BE2C (cell line): ENCODE data around the gene FERMT2.

ENCODE experiments used
- DNase-seq: peaks from one replicate; pipeline ENCODE4 v3.0.0-alpha.2; 2020
- H3K27me3 ChIP-seq: fragments of 250-450 bp; sonication (Bioruptor Pico); 2 replicates; pipeline ENCODE4 v1.5.1; 2020; ENCODE audit warnings: mild to moderate bottlenecking
- H3K36me3 ChIP-seq: fragments of 250-450 bp; sonication (Bioruptor Pico); 2 replicates; pipeline ENCODE4 v1.5.1; 2020; ENCODE audit warnings: mild to moderate bottlenecking
- H3K4me1 ChIP-seq: fragments of 250-450 bp; sonication (Bioruptor Pico); 2 replicates; pipeline ENCODE4 v1.5.1; 2020
- H3K4me3 ChIP-seq: 2 replicates; pipeline ENCODE4 v1.5.1; 2011; ENCODE audit warnings: low read depth, low read length
- H3K9me3 ChIP-seq: fragments of 250-450 bp; sonication (Bioruptor Pico); 2 replicates; pipeline ENCODE4 v1.5.1; 2020
- TF ChIP-seq, protein P1 (sequence below): IDR thresholded peaks from 2 replicates; pipeline ENCODE4 v1.5.1; 2012; ENCODE audit warnings: mild to moderate bottlenecking, low read depth, low read length

FERMT2 gene

DNA sequence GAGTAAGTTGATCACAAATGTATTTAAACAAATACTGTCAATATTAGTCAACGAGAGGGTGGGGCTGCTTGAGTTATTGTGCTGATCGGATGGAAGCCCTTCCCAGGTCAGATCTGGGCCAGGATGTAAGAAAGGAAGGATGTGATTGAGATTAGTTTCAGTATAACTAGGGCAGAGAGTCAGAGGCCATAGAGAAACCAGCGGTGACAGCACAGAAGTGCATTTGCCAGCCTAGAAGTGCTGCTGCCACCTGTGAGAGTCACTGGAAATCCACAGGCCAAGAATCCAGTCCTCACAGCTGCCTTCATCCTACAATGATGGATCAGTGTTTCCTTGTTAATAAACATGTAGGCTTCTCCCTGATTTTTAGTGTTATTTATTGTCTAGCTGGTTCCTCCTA is 9.8 kb upstream of the FERMT2 start:
- no peaks in the 10 kb centered on the region for H3K9me3 ChIP-seq
- TF ChIP-seq, protein P1, sequence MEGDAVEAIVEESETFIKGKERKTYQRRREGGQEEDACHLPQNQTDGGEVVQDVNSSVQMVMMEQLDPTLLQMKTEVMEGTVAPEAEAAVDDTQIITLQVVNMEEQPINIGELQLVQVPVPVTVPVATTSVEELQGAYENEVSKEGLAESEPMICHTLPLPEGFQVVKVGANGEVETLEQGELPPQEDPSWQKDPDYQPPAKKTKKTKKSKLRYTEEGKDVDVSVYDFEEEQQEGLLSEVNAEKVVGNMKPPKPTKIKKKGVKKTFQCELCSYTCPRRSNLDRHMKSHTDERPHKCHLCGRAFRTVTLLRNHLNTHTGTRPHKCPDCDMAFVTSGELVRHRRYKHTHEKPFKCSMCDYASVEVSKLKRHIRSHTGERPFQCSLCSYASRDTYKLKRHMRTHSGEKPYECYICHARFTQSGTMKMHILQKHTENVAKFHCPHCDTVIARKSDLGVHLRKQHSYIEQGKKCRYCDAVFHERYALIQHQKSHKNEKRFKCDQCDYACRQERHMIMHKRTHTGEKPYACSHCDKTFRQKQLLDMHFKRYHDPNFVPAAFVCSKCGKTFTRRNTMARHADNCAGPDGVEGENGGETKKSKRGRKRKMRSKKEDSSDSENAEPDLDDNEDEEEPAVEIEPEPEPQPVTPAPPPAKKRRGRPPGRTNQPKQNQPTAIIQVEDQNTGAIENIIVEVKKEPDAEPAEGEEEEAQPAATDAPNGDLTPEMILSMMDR = no peak
- no peak overlapping the region for H3K4me3 ChIP-seq
- DNase-seq = no peak
- peaks cover 6% of the 10 kb centered on the region; the same call in 1 of the 2 replicates for H3K4me1 ChIP-seq
- no peaks in the 10 kb centered on the region for H3K36me3 ChIP-seq
- no peaks in the 10 kb centered on the region for H3K27me3 ChIP-seq

DNA sequence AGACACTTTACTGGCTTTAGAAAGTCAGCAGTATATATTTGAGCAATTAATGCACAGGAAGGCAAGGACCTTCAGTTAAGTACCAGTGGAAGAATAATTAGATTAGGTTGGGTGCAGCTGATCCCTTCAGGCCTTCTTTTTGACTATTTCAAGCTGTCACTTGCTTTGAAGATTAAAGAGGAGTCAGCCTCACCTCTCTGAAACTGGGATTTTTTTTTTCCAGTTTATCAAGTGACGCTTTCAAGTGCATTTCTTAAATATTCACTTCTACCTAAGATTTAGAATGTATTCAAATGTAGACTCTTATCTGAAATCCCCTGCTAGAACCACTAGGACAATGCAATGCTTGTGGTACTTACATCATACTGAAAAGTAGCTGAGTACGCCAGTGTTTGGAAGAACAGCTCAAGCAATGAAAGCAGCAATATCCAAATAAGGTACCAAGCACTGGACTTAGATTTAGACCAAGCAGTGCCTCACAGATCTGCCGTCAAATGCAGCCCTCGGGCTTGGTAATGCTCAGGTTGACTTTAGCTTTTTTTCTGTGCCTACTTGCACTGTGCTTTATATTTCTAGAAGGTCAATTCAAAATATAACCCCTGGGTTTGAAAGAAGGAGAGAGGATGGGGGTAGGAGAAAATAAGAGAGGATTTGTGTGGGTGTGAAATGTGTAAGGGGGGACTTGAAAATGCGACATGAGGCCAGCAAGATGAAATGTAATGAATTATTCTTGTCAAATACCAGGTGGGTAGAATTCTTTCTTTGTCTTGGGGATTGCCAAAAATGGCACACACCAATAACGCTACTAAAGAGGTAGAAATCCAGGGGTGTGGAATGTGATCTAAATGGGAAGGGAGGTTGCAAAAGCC is 3.7 kb upstream of the FERMT2 start:
- Histone ChIP-seq H3K27me3 (no peaks in the 10 kb centered on the region), H3K4me3 (peak overlapping the region; percentile 15; the same call in 1 of the 2 replicates), H3K4me1 (peaks cover 20% of the 10 kb centered on the region), H3K36me3 (no peaks in the 10 kb centered on the region), H3K9me3 (no peaks in the 10 kb centered on the region)
- no peak for DNase-seq
- TF ChIP-seq, protein P1 = no peak

DNA sequence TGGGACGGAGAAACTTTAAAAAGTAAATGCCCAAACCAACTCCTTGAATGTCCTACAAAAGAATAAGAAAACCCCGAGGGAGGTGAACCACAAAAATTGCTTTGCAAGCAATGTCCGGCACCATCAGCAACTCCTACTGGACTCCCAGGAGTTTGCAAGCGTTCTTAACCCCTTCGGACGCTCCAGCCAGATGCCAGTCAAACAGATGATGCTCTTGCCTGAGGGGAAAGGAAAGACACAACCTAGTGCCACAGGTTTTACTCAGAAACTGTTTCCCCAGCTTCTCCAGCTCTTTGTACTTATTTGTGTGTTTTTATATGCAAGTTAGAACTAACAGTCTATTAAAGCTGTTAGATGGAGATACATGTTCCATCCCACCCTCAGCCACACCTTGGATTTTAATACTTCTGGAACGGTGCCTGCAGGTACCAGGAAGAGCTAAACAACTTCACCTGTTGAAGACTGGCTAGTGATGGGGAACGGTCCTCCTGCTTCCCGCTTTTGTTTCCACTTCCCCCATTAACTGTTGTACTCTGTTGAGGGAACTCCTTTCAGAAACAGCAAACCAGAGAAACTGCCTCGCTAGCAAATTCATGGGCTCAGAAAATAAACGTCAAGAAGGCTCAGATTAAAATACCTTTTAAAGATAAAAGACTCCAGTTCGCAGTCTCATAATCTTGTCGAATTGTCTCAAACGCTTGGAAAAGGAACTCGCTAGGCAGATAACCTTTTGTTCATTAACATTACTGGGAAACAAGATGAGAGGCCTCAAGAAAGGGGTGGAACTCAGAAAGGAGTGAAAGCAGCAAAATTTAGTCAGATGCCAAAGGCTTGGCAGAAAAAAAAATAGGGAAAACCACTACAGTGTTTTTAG is 1.1 kb upstream of the FERMT2 start:
- TF ChIP-seq, protein P1 = peak; percentile 44
- Histone ChIP-seq H3K4me3 (peak overlapping the region; percentile 83), H3K27me3 (no peaks in the 10 kb centered on the region), H3K4me1 (peaks cover 22% of the 10 kb centered on the region), H3K36me3 (peaks cover 14% of the 10 kb centered on the region), H3K9me3 (no peaks in the 10 kb centered on the region)
- peak; percentile 70 for DNase-seq

DNA sequence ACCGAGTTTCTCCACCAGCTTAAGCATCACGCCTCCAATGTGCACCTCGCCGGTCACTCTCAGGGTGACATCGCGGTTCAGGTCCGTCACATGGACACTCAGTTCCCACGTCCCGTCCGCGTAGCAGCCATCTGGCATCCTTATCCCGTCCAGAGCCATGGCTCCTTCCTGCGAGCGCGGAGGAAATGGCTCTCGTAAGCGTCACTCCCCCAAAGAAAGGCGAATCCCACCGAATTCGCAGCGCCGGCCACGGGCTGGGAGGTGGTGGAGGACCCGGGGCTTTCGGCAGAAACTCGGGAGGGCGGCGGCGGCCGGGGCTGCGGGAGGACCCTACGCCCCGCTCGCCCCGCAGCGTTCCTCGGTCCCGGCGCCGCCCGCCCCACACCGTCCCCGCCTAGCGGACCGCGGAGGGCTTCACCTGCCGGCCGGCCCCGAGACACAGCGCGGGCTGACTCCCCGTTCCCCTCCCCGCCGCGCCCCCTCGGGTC is 396 bp downstream of the FERMT2 start:
- peak; percentile 70 for DNase-seq
- TF ChIP-seq, protein P1 = no peak
- Histone ChIP-seq H3K4me3 (peak overlapping the region; percentile 87), H3K9me3 (no peaks in the 10 kb centered on the region), H3K4me1 (peaks cover 21% of the 10 kb centered on the region), H3K36me3 (peaks cover 25% of the 10 kb centered on the region), H3K27me3 (no peaks in the 10 kb centered on the region)

DNA sequence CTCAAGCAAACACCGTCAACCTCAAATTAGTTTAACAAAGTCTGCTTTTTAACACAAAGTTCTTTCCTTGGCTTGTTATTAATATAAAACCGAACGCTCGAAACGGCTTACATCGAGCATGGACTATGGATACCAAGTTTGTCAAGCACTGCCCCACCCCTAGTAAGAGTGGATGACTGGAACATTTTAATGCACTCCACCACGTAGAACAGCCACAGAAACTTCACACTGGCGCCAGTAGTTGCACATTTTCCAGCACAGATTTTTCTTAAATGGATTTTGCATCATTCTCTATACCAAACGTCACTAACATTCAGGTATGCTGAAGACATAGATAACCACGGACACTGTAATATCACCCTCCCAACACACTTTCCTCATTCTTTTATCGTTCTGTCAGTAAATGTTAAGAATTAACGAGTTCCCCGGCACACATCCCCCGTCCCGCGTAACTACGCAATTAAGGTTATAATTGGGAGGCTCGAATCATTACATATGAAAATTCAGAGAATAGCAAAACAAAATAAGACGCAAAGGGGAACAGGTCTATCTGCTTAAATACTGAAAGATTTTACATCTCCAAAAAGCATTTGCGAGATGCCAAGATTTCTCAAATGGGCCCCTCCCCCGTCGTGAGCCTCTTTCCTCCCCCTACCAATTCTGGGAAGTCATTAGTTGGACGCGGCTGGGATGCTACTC is 990 bp downstream of the FERMT2 start:
- H3K27me3 ChIP-seq = no peaks in the 10 kb centered on the region

More for the DNA sequence above, 990 bp downstream of the FERMT2 start:
- TF ChIP-seq, protein P1 = no peak
- peaks cover 28% of the 10 kb centered on the region for H3K36me3 ChIP-seq
- no peaks in the 10 kb centered on the region for H3K9me3 ChIP-seq
- H3K4me1 ChIP-seq = peaks cover 16% of the 10 kb centered on the region
- peak overlapping the region; percentile 87 for H3K4me3 ChIP-seq
- peak; percentile 29 for DNase-seq
